GM18868 (cell line): Measurements from ENCODE around the gene ATP13A5.

ENCODE experiments used
- ATAC-seq: cut with Tn5 transposase; IDR thresholded peaks from one replicate; pipeline ENCODE4 v1.9.1; 2021; ENCODE audit warnings: mild to moderate bottlenecking, moderate library complexity; ENCODE audit not compliant: unreplicated experiment

ATP13A5 gene

GRCh38 chr3:193378706-193379105 lies at the start of gene ATP13A5:
TSS of gene ATP13A5 (minus strand) at chr3:193378753. CDS start at chr3:193378725, 28 bp downstream.
- no peak for ATAC-seq

GRCh38 chr3:193418576-193419373 lies 40.2 kb upstream of the ATP13A5 start:
- no peak for ATAC-seq

- no peak for ATAC-seq
Measured at GRCh38 chr3:193416629-193417028, 38.1 kb upstream of the ATP13A5 start.

GRCh38 chr3:193407688-193408087 lies 29.1 kb upstream of the ATP13A5 start:
- ATAC-seq = no peak

- ATAC-seq = no peak
Measured at GRCh38 chr3:193407112-193407511, 28.6 kb upstream of the ATP13A5 start.

- ATAC-seq = no peak
Measured at GRCh38 chr3:193403307-193403706, 24.8 kb upstream of the ATP13A5 start.

GRCh38 chr3:193400304-193400703 lies 21.8 kb upstream of the ATP13A5 start:
- no peak for ATAC-seq

GRCh38 chr3:193396451-193397244 lies 18.1 kb upstream of the ATP13A5 start:
- no peak for ATAC-seq

- no peak for ATAC-seq
Measured at GRCh38 chr3:193391902-193392301, 13.3 kb upstream of the ATP13A5 start.

GRCh38 chr3:193389335-193389734 lies 10.8 kb upstream of the ATP13A5 start:
- no peak for ATAC-seq

- no peak for ATAC-seq
Measured at GRCh38 chr3:193388361-193388760, 9.8 kb upstream of the ATP13A5 start.

GRCh38 chr3:193387596-193387995 lies 9.0 kb upstream of the ATP13A5 start:
- ATAC-seq = no peak

- no peak for ATAC-seq
Measured at GRCh38 chr3:193377591-193377990, 962 bp downstream of the ATP13A5 start.

- no peak for ATAC-seq
Measured at GRCh38 chr3:193375614-193376013, 2.9 kb downstream of the ATP13A5 start.

- ATAC-seq = peak; percentile 59
Measured at GRCh38 chr3:193372783-193373182, 5.8 kb downstream of the ATP13A5 start.

- no peak for ATAC-seq
Measured at GRCh38 chr3:193367868-193368267, 10.7 kb downstream of the ATP13A5 start.

GRCh38 chr3:193357291-193357690 lies 21.3 kb downstream of the ATP13A5 start:
- ATAC-seq = no peak

GRCh38 chr3:193354423-193354822 lies 24.1 kb downstream of the ATP13A5 start:
- ATAC-seq = no peak

GRCh38 chr3:193350744-193351143 lies 27.8 kb downstream of the ATP13A5 start:
- no peak for ATAC-seq

- no peak for ATAC-seq
Measured at GRCh38 chr3:193348686-193349085, 29.9 kb downstream of the ATP13A5 start.

GRCh38 chr3:193347521-193348501 lies 30.7 kb downstream of the ATP13A5 start:
- ATAC-seq = peak; percentile 58
